ENCODE measurements around the gene SELENOT. TPM values are rescaled to one million over a fixed set of nuclear protein-coding genes. Genes with fewer than 3 reads are reported as not detected.

Gene SELENOT
- total RNA-seq, 1 experiment from 2014 or later: 48.3 TPM

DNA sequence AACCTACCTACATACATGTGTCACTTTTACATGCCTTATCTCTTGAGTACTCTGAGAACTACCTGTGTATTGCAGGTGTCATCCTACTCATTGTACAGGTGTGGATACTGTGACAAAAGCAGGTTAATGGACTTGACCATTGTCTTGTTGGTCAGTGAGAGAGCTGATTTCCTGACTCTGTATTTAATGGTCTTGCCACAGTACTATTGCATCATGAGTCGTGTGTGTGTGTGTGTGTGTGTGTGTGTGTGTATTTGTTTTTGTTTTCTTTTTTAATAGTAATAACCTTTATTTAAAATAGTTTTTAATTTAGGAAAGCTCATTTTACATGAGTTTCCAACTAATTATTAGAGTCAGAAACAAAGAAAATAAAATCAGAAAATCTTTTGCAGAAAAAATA, 7.7 kb downstream of the SELENOT start:
- no peak overlapping the region for H3K4me3 Mint-ChIP-seq
- CTCF ChIA-PET: no interaction called here
- no peak overlapping the region for H3K27ac Mint-ChIP-seq
- peaks cover 37% of the 10 kb centered on the region for H3K4me1 Mint-ChIP-seq
- no peaks in the 10 kb centered on the region for H3K27me3 Mint-ChIP-seq (ENCODE audit: low read depth)
- ATAC-seq (no peak), DNase-seq (ENCODE audit: low spot score) (no peak)
- peaks cover 9% of the 10 kb centered on the region for H3K9me3 Mint-ChIP-seq
- TF ChIP-seq ZNF263 (CRISPR knock-in tag; IDR thresholded peaks at IDR 0.05; ENCODE audit: low read depth) (no peak), GABPB1 (CRISPR knock-in tag; IDR thresholded peaks at IDR 0.05) (0 out of 2 replicates have a peak, but pooled peaks have one; percentile 34), GTF2I (CRISPR knock-in tag; conservative IDR thresholded peaks at IDR 0.05) (no peak), HMGA2 (CRISPR knock-in tag; IDR thresholded peaks at IDR 0.05) (no peak)
- TF ChIP-seq, protein P1, sequence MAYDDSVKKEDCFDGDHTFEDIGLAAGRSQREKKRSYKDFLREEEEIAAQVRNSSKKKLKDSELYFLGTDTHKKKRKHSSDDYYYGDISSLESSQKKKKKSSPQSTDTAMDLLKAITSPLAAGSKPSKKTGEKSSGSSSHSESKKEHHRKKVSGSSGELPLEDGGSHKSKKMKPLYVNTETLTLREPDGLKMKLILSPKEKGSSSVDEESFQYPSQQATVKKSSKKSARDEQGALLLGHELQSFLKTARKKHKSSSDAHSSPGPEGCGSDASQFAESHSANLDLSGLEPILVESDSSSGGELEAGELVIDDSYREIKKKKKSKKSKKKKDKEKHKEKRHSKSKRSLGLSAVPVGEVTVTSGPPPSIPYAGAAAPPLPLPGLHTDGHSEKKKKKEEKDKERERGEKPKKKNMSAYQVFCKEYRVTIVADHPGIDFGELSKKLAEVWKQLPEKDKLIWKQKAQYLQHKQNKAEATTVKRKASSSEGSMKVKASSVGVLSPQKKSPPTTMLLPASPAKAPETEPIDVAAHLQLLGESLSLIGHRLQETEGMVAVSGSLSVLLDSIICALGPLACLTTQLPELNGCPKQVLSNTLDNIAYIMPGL (CRISPR knock-in tag; IDR thresholded peaks at IDR 0.05): no peak
- TF ChIP-seq, protein P2, sequence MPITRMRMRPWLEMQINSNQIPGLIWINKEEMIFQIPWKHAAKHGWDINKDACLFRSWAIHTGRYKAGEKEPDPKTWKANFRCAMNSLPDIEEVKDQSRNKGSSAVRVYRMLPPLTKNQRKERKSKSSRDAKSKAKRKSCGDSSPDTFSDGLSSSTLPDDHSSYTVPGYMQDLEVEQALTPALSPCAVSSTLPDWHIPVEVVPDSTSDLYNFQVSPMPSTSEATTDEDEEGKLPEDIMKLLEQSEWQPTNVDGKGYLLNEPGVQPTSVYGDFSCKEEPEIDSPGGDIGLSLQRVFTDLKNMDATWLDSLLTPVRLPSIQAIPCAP (CRISPR knock-in tag; IDR thresholded peaks at IDR 0.05): no peak
- POLR2A ChIA-PET: interaction anchor here (1.8 kb wide), 1 partner anchor 8 kb away, joined by 6 read pairs; the partner anchor contains the start of gene SELENOT
- H3K36me3 Mint-ChIP-seq: peaks cover 39% of the 10 kb centered on the region

DNA sequence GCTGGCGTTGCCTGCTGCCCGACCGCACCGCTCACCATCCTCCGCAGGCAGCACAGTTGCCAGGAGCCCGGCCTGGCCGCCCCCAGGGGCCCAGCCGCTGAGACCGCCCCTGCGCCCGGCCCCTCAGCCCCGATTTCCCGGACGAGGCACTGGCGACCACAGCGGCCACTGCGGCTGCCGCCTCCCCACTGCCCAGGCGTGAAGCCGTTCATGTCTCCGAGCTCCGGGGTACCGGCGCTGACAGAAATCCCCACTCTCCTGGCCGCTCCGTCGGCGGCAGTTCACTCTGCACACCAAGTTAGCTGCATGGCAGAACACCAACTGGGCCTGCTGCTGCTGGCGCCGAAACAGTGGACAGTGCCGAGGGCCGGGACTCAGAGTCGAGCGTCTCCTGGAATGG, 8.5 kb downstream of the SELENOT start:
- Mint-ChIP-seq H3K4me3 (no peak overlapping the region), H3K36me3 (peaks cover 34% of the 10 kb centered on the region), H3K27ac (no peak overlapping the region), H3K27me3 (ENCODE audit: low read depth) (no peaks in the 10 kb centered on the region), H3K4me1 (peaks cover 29% of the 10 kb centered on the region), H3K9me3 (peaks cover 9% of the 10 kb centered on the region)
- ChIA-PET POLR2A (interaction anchor here (1.8 kb wide), 1 partner anchor 9 kb away, joined by 6 read pairs; the partner anchor contains the start of gene SELENOT), CTCF (no interaction called here)
- no peak for ATAC-seq
- DNase-seq (ENCODE audit: low spot score): no peak
- TF ChIP-seq ZNF263 (CRISPR knock-in tag; IDR thresholded peaks at IDR 0.05; ENCODE audit: low read depth): no peak
- TF ChIP-seq FOXK1 (CRISPR knock-in tag; IDR thresholded peaks at IDR 0.05): no peak
- TF ChIP-seq, protein P2 (CRISPR knock-in tag; IDR thresholded peaks at IDR 0.05): no peak
- no peak for TF ChIP-seq SP1 (CRISPR knock-in tag; conservative IDR thresholded peaks at IDR 0.05)
- TF ChIP-seq NR3C1 (CRISPR knock-in tag; conservative IDR thresholded peaks at IDR 0.05; ENCODE audit: low read depth): no peak
- TF ChIP-seq, protein P3, sequence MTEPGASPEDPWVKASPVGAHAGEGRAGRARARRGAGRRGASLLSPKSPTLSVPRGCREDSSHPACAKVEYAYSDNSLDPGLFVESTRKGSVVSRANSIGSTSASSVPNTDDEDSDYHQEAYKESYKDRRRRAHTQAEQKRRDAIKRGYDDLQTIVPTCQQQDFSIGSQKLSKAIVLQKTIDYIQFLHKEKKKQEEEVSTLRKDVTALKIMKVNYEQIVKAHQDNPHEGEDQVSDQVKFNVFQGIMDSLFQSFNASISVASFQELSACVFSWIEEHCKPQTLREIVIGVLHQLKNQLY (CRISPR knock-in tag; IDR thresholded peaks at IDR 0.05): no peak
- no peak for TF ChIP-seq NFYB (CRISPR knock-in tag; conservative IDR thresholded peaks at IDR 0.05; ENCODE audit: low read depth)

DNA sequence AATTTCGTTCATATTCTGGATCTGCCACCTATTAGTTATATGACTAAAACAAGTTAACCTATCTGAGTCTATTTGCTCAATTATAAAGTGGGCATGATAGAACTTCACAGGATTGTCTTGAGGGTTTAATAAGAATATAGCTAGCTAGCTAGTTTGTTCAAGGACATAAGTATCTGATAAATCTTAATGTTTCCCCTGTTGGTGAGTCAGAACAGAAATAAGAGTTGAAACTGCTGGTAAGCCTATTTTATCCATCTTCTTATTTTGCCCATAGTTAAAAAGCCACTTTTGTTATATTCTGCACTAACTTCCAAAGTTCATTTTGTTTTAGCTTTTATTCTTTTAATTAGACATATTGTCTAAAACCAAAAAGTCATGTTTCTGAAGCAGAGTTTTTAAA, 9.4 kb downstream of the SELENOT start:
- Mint-ChIP-seq H3K27ac (no peak overlapping the region), H3K4me3 (no peak overlapping the region), H3K36me3 (peaks cover 33% of the 10 kb centered on the region), H3K4me1 (peaks cover 21% of the 10 kb centered on the region), H3K27me3 (ENCODE audit: low read depth) (no peaks in the 10 kb centered on the region), H3K9me3 (peaks cover 9% of the 10 kb centered on the region)
- no peak for DNase-seq (ENCODE audit: low spot score)
- POLR2A ChIA-PET: interaction anchor here (1.8 kb wide), 1 partner anchor 10 kb away, joined by 6 read pairs; the partner anchor contains the start of gene SELENOT
- ATAC-seq: no peak
- CTCF ChIA-PET: no interaction called here
- TF ChIP-seq JAZF1 (CRISPR knock-in tag; IDR thresholded peaks at IDR 0.05) (no peak), GRHL2 (CRISPR knock-in tag; IDR thresholded peaks at IDR 0.05; ENCODE audit: insufficient replicate concordance, severe bottlenecking) (no peak), NR3C1 (CRISPR knock-in tag; conservative IDR thresholded peaks at IDR 0.05; ENCODE audit: low read depth) (no peak), SP1 (CRISPR knock-in tag; conservative IDR thresholded peaks at IDR 0.05) (no peak), MYBL2 (CRISPR knock-in tag; IDR thresholded peaks at IDR 0.05) (no peak), SMAD4 (CRISPR knock-in tag; IDR thresholded peaks at IDR 0.05) (no peak), CBFB (CRISPR knock-in tag; IDR thresholded peaks at IDR 0.05; ENCODE audit: low read depth) (no peak), NFYB (CRISPR knock-in tag; conservative IDR thresholded peaks at IDR 0.05; ENCODE audit: low read depth) (no peak), SOX15 (CRISPR knock-in tag; IDR thresholded peaks at IDR 0.05) (no peak)
- TF ChIP-seq, protein P4, sequence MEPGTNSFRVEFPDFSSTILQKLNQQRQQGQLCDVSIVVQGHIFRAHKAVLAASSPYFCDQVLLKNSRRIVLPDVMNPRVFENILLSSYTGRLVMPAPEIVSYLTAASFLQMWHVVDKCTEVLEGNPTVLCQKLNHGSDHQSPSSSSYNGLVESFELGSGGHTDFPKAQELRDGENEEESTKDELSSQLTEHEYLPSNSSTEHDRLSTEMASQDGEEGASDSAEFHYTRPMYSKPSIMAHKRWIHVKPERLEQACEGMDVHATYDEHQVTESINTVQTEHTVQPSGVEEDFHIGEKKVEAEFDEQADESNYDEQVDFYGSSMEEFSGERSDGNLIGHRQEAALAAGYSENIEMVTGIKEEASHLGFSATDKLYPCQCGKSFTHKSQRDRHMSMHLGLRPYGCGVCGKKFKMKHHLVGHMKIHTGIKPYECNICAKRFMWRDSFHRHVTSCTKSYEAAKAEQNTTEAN (CRISPR knock-in tag; IDR thresholded peaks at IDR 0.05): no peak
- TF ChIP-seq, protein P5, sequence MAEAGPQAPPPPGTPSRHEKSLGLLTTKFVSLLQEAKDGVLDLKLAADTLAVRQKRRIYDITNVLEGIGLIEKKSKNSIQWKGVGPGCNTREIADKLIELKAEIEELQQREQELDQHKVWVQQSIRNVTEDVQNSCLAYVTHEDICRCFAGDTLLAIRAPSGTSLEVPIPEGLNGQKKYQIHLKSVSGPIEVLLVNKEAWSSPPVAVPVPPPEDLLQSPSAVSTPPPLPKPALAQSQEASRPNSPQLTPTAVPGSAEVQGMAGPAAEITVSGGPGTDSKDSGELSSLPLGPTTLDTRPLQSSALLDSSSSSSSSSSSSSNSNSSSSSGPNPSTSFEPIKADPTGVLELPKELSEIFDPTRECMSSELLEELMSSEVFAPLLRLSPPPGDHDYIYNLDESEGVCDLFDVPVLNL (CRISPR knock-in tag; IDR thresholded peaks at IDR 0.05; ENCODE audit: borderline replicate concordance, low read depth): no peak
- TF ChIP-seq, protein P6, sequence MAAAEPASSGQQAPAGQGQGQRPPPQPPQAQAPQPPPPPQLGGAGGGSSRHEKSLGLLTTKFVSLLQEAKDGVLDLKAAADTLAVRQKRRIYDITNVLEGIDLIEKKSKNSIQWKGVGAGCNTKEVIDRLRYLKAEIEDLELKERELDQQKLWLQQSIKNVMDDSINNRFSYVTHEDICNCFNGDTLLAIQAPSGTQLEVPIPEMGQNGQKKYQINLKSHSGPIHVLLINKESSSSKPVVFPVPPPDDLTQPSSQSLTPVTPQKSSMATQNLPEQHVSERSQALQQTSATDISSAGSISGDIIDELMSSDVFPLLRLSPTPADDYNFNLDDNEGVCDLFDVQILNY (CRISPR knock-in tag; IDR thresholded peaks at IDR 0.05): no peak
- TF ChIP-seq, protein P7, sequence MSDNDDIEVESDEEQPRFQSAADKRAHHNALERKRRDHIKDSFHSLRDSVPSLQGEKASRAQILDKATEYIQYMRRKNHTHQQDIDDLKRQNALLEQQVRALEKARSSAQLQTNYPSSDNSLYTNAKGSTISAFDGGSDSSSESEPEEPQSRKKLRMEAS (CRISPR knock-in tag; IDR thresholded peaks at IDR 0.05): no peak
